HG03066 (cell line): ENCODE data around the gene MAG.
A peak's percentile ranks its signal among the peaks of the same experiment; 100 is the strongest.

ENCODE experiments used
- ATAC-seq: cut with Tn5 transposase; IDR thresholded peaks from one replicate; pipeline ENCODE4 v1.9.1; 2021; ENCODE audit warnings: low read depth; ENCODE audit not compliant: unreplicated experiment

The MAG gene

DNA sequence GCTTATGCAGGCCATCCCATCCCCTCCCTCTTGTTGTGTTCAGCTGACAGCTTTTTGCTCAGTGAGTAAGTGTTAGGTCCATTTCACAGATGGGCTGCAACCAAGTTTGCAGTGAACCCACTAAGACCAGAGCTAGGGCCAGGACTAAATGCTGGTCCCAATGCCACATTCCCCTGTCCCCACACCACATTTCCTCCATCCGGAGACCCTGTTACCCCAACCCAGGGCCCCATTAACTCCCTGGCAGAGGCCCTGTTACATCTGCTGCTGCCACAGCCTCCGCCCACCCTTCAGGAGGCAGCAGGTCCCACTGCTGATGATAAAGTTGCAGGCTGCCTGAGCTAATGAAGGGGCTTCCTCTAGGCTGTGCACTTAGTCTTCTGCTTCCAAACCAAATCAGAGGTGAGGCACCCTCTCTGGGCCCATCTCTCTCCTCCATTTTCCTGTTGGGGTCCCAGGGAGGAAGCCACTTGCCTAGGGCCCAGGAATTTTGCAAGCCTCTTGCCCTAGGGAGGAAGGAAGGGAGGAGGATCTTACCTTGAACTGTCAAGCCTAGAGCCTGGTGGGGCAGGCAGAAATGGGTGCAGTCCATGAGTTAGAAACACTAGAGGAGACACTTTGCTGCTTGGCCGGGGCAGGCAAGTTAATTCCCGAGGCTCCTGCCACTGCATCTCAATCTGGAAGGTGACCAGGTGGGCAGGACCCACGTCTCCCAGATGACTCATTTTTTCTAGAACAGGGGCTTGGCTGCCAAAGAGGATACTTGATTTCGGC, 26.6 kb upstream of the MAG start:
- no peak for ATAC-seq

- ATAC-seq, result no peak
These were observed 26.0 kb upstream of the MAG start for GRCh38 chr19:35265900-35266519.

DNA sequence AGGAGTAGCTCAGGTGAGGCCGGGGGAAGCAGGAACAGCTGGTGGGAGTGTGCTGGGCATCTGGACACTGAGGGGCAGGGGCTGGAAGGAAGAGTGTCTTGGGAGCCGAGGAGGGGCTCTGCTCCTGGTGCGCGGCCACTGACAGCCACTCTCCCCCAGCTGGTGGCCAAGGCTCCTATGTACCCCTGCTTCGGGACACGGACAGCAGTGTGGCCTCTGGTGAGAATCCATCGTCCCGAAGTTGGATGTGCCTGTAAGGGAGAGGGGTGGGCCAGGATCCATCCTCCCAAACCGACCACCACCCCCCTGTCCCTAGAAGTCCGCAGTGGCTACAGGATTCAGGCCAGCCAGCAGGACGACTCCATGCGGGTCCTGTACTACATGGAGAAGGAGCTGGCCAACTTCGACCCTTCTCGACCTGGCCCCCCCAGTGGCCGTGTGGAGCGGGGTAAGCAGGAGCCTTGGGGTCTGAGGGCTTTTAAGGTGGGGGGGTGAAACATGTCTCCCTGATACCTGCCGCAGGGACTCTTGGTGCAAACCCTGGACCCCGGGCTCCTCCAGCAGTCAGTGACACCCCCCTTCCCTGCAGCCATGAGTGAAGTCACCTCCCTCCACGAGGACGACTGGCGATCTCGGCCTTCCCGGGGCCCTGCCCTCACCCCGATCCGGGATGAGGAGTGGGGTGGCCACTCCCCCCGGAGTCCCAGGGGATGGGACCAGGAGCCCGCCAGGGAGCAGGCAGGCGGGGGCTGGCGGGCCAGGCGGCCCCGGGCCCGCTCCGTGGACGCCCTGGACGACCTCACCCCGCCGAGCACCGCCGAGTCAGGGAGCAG, 25.2 kb upstream of the MAG start:
- no peak for ATAC-seq

GRCh38 chr19:35267353-35267817, 24.6 kb upstream of the MAG start:
- ATAC-seq, result no peak

DNA sequence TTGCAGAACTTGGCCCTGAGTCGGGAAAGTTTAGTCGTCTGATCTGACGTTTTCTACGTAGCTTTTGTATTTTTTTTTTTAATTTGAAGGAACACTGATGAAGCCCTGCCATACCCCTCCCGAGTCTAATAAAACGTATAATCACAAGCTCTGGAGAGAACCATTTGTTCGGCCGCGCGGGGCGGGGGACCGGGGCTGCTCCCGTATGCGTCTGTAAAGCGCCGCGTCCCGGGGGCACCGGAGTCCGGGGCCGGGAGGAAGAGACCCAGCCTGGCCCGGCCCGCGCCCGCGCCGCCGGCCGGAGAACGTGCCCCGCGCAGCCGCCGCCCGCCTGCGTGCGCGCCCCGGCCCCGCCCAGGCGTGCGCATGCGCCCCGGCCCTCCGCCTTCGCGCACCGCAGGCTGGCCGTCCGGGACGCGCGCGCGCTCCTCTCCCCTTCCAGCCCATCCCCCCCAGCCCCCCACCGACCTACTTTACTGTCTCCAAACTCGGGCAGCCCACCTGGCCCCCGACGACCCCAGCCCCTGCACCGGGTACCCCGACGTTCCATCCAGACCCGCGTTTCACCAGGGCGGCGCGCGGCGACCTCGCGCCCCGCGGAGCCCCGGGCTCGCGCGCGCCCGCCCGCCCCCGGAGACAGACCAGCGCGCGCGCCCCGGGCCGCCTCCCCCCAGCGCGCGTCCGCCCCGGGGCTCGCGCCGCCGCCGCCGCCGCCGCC, 24.0 kb upstream of the MAG start:
- no peak for ATAC-seq

GRCh38 chr19:35268536-35269437, 23.2 kb upstream of the MAG start, which contains the start of gene USF2:
USF2 (plus strand) TSS chr19:35268962; CDS start chr19:35269102, 140 bp downstream.
- no peak for ATAC-seq

DNA sequence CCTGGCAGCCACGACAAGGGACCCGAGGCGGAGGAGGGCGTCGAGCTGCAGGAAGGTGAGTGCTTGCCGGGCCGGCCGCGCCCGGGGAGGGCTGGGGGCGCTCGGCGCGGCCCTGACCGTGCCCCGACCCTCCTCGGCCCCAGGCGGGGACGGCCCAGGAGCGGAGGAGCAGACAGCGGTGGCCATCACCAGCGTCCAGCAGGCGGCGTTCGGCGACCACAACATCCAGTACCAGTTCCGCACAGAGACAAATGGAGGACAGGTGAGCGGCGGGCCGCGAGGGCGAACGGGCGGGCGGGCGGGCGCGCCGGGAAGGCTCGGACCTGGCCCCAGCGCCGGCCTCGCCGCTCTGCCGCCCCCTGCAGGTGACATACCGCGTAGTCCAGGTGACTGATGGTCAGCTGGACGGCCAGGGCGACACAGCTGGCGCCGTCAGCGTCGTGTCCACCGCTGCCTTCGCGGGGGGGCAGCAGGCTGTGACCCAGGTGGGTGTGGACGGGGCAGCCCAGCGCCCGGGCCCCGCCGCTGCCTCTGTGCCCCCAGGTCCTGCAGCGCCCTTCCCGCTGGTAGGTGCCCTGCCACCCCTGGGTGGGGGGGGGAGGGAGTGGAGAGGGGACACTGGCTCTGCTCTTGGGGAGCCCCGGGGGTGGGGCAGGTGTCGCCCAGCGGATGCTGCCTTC, 22.4 kb upstream of the MAG start:
- peak; percentile 39 for ATAC-seq

DNA sequence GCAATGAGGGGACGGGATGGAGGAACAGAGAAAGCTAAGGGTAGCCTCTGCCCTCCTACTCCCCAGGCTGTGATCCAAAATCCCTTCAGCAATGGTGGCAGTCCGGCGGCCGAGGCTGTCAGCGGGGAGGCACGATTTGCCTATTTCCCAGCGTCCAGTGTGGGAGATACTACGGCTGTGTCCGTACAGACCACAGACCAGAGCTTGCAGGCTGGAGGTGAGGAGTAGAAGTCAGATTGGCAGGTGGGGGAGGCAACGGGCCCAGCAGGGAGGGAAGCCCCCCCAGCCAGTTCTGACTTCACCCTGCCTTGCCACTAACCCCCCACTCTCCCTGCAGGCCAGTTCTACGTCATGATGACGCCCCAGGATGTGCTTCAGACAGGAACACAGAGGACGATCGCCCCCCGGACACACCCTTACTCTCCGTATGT, 21.6 kb upstream of the MAG start:
- no peak for ATAC-seq

DNA sequence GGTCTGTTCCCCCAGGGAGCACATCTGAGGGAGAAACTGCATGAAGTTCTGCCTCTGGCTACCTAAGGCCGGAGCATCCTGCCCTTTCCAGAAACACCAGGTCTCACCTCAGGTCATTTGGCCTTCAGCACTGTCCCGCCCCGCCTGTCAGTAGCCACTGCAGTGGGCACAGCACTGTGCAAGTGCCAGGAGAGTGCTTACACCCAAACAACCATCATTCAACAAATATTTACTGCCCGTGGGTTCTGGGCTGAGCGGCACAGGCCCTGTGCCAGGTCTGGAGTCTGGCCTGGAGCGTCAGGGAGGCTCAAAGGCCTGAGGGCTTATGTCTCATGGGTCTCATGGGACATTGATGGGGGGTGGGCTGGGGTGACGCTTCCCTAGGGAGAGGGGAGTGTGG, 20.4 kb upstream of the MAG start:
- no peak for ATAC-seq

- no peak for ATAC-seq
These were observed 19.7 kb upstream of the MAG start for GRCh38 chr19:35272122-35272719.

GRCh38 chr19:35272954-35273649, 18.9 kb upstream of the MAG start:
- ATAC-seq, result no peak

GRCh38 chr19:35273686-35274259, 18.2 kb upstream of the MAG start:
- ATAC-seq, result no peak

DNA sequence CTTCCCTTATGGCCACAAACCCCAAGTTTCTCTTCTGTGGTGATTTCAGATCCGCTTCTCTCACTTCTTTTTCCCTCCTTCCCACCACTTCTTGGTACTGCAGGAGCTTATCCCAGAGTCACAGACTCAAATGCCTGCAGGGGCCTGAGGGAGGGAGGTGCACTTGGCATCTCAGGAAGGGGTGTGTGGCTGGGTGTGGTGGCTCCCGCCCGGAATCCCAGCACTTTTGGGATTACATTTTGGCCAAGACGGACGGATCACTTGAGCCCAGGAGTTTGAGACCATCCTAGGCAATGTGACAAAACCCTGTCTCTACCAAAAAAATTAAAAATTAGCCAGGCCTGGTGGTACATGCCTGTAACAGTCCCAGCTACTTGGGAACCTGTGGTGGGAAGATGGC, 17.6 kb upstream of the MAG start:
- no peak for ATAC-seq

GRCh38 chr19:35276706-35277281, 15.2 kb upstream of the MAG start:
- no peak for ATAC-seq

- no peak for ATAC-seq
These were observed 13.2 kb upstream of the MAG start for GRCh38 chr19:35278578-35279284.

DNA sequence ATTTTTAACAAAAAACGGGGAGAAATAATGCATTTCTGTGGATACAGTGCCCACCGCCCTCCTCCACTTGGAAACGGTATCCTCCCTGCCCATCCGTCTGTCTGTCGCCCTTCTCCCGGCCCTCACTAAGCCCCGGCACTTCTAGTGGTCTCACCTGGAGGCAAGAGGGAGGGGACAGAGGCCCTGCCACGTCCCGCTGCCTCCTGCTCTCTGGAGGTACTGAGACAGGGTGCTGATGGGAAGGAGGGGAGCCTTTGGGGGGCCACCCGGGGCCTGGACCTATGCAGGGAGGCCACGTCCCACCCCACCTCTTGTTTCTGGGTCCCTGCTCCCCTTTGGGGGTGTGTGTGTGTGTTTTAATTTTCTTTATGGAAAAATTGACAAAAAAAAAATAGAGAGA, 12.6 kb upstream of the MAG start:
- ATAC-seq, result no peak
